Stimulated activated CD8-positive, alpha-beta memory T cell treated with anti-CD3 and anti-CD28 coated beads, Interleukin-7, amount 100 ng/mL, for 4 hours (primary cell): ENCODE results near the gene ABCA3.

Experiments
- DNase-seq, 2 donors: peaks; one replicate each; pipeline ENCODE4 v3.0.0-alpha.2; 2020; ENCODE audit warnings: low read depth in 2 of 2

ABCA3 gene

DNA sequence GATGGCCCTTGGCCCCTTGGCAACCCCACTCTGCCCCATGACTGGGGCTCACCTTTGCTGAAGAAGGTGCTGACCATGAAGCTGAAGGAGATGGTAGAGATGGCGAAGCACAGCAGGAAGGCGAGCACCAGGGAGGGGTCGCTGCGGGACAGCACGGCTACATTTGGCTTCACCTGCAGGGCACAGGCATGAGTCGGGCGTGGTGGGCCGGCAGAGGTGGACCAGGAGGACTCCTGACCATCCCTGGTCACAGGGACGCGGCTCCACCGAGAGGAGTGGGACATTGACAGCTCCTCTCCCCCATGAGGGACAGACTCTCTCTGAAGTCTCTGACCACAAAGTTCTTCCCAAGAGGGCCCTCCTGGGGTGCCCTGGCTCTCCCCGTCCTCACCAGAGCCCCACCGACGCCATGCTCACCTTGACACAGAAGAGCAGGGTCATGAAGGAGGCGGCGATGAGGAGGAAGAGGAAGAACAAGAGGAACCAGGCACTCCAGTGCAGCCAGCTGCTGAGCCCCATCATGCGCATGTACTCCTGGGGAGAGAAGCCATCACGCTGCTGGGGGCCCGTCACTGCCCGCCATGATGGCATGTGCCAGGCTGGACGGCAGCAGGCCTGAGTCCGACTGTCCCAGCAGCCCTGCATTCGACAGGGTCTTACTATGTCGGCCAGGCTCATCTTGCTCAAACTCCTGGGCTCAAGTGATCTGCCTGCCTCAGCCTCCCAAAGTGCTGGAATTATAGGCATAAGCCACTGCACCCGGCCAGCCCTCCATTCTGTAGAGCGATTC, 23.1 kb downstream of the ABCA3 start:
- DNase-seq: no peak

DNA sequence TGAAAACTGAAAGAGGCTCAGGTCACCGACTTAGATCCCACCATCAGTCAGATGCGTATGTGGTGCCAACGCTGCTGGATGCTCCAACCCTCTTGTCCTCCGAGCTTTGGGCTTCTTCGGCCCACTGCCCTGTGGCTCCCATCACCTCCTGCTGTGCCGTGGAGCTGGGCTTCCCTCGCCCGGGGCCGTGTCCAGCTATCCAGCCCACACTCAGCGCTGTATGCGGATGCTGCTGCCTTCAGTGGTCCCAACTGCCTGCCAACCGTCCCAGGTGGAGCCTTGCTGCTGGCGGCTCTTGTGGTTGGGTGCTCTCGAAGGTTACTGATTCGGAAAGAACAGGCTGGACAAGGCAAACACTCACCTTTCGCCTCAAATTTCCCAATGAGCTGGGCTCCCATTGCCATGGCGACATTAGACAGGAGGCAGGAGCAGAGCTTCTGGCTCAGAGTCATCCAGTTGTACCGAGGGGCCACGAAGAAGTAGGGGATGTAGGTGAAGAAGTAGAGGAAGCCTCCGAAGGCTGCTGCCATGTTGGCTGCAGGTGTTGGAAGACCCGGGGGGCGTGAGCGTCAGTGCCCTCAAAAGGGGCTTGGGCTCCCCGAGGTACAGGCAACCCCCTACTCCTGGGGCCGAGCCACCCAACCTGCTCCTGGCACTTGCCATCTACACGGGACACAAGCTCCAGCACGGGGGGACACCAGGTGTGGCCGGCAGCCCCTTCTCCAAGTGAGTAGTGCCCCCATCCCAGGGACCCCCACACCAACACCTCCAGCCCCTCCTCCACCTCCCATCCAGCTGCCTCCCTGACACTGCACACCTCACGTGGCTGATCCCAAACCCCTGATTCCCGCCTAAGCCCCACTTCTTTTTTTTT, 32.2 kb downstream of the ABCA3 start:
- no peak for DNase-seq

DNA sequence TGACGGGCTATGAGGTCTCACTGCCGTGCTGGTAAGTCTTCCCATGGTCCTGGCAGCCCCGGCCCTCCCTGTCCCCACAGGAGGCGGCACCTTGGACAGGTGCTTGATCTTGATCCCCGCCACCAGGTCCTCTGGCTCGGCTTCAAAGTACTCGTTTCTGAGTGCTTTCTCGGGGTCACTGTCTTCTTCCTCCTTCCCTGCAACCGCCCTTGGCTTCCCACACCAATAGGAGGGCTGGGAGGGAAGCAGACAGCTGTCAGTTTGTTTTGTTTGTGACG, 40.7 kb downstream of the ABCA3 start:
- no peak for DNase-seq

DNA sequence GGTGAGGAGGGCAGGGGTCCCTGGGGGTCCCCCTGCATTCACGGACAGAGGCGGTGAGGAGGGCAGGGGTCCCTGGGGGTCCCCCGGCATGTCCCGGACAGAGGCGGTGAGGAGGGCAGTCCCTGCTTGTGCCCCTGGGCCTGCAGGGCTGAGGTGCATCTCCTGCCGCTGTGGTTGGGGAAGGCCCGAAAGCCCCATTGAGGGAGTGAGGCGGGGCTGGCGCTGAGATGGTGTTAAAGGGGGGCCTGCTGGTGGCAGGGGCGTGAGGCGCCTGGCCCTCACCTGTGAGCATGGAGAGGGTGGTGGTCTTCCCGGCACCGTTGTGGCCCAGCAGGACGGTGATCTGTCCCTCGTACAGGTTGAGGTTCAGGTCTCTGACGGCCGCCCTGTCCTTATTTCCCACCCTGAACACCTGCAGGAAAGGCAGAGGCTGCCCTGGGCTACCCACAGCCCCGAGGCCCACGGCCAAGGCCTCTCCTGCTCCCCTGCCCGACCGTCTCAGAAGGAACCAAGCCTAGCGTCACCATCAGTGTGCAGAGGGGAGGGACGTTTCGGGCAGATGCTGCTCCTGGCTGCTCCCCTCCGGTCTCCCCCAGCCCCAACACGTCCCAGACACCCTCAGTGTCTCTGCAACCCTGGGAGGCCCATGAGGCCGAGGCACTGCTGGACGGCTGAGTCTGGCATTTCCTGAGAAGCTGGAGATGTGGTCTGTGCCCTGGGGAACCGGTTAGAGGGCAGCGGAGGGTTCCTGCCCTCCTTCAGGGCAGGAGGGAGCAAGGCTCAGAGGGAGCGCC, 41.2 kb downstream of the ABCA3 start:
- DNase-seq: no peak

DNA sequence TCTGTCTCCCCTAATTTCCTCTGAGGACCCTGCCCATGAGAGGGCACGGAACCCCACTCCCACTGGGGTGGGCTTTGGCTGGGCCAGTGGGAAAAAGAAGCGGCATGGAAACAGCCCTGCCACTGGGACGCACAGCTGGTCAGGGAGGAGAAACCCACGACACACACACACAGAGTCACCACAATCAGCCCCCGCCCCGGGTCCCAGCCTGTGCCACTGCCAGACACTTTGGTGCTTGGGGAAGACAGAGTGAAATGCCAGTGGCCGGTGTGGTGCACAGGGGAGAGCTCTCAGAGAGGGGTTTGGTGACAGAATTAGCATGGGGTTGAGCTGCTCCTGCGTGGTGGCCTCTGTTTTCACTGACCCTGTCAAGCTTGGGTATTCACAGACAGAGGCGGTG, 41.9 kb downstream of the ABCA3 start:
- no peak for DNase-seq

DNA sequence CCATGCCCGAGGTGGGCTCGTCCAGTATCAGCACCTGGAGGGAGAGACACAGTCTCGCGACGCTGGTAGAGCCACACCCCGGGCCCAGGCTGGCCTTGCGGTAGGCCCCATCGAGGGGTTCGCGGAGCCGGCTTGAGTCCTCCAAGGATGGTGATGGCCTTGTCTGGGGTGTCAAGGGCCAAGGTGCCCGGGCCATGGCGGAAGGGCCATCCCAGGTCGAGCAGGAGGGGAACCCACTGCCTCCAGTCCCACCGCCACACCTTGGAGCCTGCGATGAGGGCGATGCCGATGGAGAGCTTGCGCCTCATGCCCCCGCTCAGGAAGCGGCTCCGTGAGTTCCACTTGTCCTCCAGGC, 43.0 kb downstream of the ABCA3 start:
- DNase-seq: no peak

DNA sequence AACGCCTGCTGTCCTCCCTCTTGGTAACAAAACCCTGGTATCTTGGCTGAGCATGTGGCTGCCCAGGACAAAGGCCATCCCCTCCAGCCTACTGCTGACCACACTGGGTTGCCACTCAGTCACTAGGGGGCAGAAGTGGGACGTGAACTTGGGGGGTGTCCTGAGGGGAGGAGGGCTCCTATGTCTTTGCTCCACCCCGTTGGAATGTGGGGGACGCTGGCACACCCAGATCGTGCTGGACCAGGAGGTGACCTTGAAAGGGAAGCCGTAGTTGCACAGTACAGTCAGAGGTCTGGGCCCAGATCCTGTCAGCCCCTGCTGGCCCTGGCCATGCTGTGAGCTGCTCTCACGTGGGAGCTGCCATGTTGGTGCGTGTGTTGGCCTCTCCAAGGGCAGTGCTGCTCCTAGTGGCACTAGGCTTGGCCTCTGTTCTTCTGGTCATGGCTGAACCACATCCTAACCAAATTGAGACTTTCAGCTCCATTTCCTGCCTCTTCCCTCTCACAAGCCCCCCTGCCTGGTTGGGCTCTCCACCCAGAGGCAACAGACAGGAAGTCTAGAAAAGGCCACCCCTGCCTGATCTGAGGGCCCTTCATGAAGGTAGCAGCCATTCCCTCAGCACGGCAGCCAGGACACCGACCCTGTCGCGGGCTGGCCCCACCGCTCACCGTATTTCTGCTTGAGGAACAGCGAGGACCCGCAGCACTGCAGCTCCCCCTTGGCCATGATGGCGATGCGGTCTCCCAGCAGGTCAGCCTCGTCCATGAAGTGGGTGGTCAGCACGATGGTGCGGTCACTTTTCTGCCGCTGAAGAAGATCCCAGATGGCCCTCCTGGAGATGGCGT, 43.6 kb downstream of the ABCA3 start:
- DNase-seq: no peak

DNA sequence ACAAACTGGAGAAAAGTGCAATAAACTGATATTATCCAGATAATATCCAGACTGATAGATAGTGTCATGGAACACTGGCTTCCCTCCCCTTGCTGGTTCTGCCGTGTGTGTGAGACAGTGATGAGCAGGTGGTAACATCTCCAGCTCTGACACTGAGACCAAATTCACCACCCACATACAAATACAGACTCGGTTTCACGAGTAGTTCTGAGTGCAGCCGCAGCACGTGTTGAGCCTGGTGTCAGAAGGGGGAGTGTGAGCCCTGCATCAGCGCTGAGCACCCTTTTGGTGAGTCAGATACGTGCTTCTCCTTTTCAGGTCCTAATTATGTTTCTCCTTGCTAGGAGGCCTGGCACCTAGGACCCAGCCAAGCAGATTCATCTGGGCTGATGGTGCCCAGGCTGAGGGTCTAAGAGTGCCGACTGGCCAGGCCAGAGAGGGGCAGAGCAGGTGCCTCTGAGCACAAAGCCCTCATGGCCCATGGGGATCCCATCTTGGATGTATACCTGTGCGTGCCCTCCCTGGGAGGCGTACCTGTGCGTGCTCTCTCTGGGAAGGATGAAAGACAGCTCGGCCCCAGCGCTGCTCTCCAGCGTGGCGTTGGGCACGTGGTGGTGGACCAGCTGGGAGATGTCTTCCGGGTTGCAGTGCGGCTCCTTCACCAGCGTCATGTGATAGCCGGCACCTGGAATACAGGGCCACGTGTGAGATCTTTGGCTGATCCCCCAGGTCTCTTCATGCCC, 45.3 kb downstream of the ABCA3 start:
- DNase-seq: no peak

DNA sequence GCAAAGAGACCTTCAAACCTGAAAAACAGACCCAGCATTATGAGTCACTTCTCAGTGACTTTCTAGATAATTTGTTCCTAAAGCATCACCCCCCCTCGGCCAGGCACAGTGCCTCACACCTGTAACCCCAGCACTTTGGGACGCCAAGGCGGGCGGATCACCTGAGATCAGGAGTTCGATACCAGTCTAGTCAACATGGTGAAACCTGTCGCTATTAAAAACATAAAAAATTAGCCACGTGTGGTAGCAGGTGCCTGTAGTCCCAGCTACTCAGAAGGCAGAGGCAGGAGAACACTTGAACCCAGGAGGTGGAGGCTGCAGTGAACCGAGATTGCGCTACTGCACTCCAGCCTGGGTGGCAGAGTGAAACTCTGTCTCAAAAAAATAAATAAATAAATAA, 48.3 kb downstream of the ABCA3 start:
- no peak for DNase-seq

DNA sequence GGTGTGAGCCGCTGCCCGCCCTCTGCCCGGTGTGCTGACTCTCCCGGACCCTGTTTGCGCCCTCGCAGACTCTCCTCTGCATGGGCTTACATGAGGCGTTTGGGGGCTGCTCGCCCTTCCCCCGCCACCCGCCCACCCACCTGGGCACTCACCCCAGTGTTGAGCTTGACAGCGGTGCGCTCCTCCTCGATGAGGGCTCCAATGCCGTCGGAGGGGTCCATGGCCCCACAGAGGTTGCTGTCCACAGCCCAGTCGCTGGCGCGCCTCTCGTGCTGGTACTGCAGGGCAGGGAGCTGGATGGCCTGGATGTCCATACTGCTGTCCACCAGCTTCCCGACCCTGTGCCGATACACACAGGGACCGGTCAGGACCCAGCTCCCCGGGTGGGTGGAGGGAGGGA, 51.2 kb downstream of the ABCA3 start:
- DNase-seq: no peak

DNA sequence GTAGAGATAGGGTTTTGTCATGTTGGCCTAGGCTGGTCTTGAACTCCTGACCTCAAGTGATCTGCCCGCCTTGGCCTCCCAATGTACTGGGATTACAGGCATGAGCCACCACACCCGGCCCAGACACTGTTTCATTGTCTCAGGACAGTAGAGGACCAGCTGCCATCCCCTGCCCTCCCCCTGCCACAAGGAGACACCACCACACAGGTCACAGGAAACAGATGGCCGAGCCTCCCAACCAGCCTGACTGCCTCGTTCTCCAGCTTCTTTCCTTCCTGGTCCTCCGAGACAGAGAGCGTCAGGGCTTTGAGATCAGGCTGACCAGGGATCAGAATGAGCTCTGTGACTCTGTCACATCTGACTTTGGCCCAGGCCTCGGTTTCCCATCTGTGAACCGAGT, 51.8 kb downstream of the ABCA3 start:
- no peak for DNase-seq

DNA sequence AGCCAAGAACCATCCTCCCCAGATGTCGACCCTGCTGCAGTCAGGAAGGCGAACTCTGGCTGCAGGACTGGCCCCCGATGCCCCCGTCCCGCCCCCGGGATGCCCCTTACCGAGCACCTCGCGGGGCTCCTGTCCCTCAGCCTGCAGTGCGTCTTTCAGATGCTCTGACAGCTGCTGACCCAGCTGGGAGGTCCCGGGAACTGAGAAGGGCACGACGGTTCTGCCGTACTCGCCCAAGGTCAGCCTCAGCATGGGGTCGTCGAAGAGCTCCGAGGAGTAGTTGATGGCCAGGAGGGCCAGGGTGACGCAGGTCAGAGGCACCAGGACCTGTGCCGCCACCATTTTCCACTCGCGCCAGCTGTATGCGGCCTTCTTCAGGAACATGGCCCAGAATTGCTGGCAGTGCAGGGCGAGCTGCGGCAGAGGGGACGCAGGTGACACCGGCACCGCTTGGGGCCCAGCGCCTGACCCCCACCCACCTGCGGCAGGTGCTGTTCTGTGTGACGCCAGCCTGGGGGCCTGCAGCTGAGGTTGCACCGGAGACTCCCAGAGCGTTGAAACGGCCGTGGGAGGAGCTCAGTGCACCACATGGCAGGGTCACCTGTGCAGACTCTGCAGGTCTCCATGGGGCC, 52.5 kb downstream of the ABCA3 start:
- DNase-seq: no peak

DNA sequence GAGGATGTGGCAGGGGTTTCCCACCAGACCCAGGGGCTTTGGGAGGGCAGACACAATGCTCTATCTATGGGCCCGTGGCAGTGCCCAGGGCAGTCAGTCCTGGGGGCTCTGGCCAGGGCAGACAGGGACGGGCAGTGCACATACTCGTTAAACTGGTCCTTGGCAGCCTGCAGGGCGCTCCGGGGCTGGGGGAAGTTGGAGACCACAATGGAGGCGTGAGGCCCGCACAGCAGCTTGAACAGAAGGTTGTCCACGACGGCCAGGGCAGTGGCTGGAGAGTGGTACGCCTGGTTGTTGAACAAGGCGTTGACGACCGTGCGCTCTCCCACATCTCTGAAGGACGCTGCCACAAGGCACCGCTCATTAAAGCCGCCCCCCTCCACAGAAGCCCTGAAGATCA, 54.0 kb downstream of the ABCA3 start:
- no peak for DNase-seq

DNA sequence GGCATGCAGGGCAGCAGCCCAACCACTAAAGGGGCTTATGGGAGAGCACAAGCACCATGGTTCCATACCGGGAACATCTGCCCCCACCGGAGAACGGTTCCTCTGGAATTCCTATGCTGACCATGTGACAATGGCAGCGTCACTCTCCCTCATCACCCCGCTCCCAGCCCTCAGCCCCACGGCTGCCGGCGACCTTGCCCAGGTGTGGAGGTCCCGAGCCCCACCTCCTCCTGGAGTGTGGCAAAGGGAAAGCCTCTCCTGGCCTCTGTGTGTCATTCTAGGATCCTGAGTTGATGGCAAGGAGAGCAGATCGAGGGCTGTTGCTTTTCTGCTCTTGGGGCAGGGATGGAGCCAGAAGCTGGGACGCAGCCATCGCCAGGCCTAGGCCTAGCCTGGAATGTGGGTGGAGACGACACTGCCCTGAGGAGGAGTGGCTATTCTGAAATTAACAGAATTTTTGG, 54.8 kb downstream of the ABCA3 start:
- DNase-seq: no peak

DNA sequence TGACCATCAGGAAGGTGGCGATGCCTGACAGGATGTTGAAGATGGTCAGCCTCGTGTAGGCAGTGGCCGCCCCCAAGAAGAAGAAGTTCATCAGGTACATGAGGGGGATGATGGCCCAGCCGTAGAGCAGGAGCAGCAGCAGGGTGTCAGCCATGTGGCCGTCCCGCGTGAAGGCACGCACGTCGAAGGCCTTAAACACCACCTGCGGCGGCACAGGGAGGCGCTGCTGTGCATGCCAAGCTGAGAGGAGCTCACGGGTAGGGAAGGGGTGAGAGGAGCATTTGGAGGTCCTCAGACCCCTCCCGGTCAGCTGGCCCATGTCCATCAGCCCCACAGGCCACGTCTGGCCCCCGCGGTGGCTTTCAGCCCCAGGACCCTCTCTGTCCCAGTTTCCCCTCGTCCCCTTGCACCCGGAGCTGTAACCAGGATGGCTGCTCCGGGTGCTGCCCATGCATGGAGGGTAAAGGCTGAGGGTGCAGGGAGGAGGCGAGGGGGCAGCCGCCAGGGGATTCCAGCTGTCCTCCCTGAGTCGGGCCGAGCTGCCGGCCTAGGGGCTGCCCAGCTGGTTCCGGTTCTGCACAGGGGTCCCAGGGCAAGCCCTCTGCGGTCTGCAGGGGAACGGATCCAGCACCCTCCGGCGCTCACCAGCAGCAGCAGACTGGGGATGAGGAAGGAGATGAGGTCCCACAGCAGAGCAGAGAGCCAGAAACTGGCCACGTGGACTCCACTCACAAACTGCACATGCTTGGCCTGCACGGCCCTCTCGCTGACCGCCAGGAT, 55.5 kb downstream of the ABCA3 start:
- no peak for DNase-seq

DNA sequence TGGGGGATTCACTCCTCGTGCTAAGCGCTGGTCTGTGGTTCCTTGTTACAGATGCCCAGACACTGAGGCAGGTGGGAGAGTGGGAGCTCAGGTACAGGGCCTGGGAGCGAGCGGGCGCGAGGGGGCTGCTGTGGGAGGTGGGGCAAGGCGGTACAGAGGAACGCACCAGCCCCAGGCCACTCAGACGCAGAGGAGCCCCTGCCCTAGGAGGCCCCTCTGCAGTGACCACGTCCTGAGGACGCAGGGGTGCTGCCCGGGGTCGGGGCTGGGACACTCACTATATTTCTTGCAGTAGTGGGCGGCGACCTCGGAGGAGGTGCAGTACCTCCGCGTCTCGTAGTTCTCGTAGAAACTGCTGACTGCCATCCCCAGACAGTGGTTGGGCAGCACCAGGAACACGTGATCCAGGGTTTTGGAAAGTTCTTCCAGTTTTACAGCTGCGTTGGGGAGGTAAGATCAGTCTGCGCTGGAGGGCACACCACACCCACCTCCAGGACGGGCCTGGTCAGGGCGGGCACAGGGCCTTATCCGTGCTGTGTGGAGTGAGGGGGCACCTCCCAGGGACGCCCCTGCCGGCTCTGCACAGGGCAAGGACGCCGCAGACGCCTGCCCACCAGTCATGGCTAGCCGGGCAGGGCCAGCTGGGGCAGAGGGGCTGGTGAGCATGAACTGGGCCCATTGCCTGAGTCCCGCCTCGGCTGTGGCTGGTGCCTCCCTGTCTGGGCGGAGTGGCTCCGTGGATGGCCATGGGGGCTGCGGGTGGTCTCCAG, 56.3 kb downstream of the ABCA3 start:
- no peak for DNase-seq

DNA sequence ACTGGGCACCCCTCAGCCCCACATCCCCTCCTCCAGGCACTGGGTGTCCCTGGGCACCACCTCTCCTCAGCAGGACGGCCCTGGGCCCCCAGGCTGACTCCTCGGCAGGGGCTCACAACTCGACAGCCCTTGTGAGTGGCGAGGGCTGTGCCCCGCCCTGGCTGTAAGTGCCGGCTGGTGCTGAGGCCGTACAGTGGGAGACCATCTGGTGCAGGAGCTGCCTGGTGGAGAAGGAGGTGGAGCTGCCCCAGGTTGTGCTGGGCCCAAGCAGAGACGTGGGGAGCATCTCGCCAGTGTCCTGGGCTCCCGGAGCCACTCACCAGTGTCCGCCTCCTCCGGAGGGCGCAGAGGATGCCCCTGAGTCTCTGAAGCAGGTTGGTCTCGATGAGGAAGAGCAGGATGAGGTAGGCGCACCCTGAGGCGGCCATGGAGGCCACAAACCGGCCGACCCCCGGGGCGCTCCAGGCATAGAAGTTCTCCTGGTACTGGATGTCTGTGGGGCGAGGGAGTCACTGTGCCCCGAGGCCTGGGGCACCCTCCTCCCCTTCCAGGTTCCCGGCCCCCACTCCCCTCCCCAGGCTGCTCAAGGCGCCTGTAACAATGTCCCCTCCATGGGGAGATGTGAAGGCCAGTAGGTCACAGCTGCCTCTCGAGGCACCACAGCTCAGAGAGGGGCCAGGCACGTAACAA, 57.5 kb downstream of the ABCA3 start:
- DNase-seq: no peak

DNA sequence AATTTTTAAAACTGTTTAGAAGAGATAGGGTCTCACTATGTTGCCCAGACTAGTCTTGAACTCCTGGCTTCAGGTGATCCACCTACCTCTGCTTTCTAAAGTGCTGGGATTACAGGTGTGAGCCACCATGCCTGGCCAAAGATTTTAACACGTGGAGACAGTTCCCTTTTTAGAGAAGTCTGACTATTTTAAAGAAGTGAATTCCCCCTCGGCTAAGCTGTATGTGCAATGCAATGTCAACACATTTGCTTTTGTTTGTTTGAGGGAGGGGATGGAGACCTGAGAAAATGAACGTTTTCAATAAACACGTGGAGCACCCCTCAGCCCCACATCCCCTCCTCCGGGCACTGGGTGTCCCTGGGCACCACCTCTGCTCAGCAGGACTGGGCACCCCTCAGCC, 58.3 kb downstream of the ABCA3 start:
- no peak for DNase-seq
